Fibroblast of peridontal ligament (primary cell): ENCODE measurements around the gene SLC7A5.
"Not testable (repeated sequence)": the region's sequence is repeated elsewhere in the genome, so short reads cannot be mapped to it uniquely, and the experiment has no call there.

Experiments
- DNase-seq: peaks from one replicate; pipeline ENCODE4 v3.0.0-alpha.2; 2010; ENCODE audit errors: extremely low read depth

Gene SLC7A5

DNA sequence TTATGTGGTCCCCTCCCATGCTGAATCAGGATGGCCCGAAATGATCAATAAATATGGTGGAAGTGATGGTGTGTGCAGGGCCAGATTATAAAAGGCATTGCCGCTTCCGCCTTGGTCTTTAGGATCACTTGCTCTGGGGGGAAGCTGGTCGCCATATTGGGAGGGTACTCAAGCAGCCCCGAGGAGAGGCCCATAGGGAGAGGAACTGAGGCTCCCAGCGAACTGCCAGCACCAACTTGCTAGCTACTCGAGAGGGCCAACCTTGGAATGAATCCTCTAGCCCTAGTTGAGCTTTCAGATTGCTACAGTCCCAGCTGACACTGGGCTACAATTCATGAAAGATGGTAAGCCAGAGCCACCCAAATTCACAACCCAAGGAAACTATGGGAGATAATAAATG is 19.0 kb upstream of the SLC7A5 start:
- DNase-seq = not testable (repeated sequence)

DNA sequence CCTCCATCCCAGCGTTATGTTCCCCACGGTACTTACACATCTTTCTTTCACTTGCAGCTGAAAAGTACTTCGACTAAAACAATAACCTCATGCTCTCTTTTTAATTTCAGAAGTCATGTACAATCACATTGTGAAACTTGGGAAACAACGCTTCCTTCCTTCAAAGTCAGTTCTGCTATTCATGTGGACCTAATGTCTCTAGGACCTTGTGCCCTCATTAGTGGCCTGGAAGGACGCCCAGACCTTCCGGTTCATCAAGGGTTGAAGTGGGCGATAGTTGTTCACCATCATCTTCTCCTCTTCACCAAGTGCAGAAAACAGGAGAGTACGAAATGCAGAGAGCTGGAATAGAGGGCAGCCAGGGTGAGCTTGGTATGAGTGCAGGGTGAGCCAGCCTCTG is 18.6 kb upstream of the SLC7A5 start:
- DNase-seq = not testable (repeated sequence)

- DNase-seq = not testable (repeated sequence)
Measured at GRCh38 chr16:87885371-87885967, 16.2 kb upstream of the SLC7A5 start.

DNA sequence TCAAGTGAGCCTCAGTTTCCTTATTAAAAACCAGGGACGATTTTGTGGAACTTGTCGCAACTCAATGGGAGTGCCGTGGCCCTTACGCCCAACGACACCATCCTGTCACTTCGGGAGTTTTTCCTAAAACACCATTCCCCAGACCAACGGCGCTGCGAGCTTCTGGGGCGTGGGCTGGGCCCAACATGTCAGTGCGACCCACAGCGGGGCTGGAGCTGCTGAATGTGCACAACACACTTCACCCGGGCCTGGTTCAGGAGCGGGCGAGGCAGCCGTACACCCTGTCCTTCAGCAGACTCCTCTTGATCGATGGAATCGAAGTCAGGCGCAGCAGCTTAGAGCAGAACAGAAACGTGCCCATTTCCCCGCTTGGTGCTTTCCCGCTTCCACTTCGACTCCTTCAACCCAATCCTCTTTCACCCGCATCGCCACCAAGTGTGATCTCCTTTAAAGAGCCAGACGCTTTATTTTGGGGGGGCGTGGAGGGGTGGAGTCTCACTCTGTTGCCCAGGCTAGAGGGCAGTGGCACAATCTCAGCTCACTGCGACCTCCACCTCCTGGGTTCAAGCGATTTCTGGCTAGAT is 13.2 kb upstream of the SLC7A5 start:
- no peak for DNase-seq

GRCh38 chr16:87881324-87882200 is 12.3 kb upstream of the SLC7A5 start:
- no peak for DNase-seq

GRCh38 chr16:87880117-87880696 is 10.9 kb upstream of the SLC7A5 start:
- DNase-seq = no peak

DNA sequence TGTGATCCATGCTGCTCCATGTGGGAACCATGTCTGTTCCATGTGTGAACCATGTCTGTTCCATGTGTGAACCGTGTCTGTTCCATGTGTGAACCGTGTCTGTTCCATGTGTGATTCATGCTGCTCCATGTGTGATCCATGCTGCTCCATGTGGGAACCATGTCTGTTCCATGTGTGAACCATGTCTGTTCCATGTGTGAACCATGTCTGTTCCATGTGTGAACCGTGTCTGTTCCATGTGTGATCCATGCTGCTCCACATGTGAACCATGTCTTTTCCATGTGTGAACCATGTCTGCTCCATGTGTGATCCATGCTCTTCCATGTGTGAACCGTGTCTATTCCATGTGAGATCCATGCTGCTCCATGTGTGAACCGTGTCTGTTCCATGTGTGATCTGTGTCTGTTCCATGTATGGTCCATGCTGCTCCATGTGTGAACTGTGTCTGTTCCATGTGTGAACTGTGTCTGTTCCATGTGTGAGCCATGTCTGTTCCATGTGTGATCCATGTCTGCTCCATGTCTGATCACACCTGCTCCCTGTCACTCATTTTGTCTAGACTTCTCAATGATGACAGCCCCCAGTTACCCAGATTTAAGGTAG is 10.2 kb upstream of the SLC7A5 start:
- DNase-seq = not testable (repeated sequence)

DNA sequence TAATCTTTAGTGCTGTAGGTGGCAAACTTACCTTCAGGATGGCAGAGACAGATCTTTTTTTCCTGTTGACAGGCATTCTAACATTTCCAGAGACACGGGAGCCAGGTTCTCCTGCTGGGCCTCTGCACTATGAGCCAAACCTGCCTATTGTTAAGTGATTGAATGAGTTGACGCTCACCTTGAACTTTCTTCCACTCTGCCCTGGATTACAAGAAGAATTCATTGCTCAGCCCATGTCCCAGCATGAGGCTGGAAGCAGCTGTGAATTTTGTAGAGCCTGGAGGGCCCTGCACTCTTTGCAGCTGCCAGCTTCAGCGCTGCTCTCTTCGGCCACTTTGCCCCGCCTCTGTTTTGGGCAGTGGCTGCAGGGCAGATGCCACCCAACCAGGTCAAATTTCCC is 9.4 kb upstream of the SLC7A5 start:
- no peak for DNase-seq

DNA sequence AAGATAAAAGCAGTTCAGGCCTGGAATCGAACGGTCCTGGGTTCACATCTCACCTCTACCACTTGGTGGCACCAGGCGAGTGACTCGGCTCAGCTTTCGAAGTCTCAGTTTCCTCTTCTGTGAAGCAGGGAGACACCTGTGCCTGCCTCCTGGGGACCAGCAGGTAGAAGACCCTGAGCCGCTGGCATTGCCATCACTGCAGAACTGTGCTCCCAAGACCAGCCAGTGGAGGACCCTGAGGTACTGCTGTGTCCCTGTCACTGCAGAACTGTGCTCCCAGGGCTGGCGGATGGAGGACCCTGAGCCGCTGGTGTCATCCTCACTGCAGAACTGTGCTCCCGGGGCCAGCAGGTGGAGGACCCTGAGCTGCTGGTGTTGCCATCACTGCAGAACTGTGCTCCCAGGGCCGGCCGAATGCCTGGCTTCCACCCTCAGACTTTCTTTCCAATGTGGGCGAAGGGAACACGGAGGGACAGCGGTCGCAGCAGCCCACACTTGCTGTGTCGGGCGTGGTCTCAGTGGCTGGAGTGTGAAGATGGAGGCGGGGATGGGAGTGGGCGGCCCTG is 8.7 kb upstream of the SLC7A5 start:
- no peak for DNase-seq

GRCh38 chr16:87874639-87875427 is 5.5 kb upstream of the SLC7A5 start:
- DNase-seq = no peak

- not testable (repeated sequence) for DNase-seq
Measured at GRCh38 chr16:87870418-87871291, 1.3 kb upstream of the SLC7A5 start.

DNA sequence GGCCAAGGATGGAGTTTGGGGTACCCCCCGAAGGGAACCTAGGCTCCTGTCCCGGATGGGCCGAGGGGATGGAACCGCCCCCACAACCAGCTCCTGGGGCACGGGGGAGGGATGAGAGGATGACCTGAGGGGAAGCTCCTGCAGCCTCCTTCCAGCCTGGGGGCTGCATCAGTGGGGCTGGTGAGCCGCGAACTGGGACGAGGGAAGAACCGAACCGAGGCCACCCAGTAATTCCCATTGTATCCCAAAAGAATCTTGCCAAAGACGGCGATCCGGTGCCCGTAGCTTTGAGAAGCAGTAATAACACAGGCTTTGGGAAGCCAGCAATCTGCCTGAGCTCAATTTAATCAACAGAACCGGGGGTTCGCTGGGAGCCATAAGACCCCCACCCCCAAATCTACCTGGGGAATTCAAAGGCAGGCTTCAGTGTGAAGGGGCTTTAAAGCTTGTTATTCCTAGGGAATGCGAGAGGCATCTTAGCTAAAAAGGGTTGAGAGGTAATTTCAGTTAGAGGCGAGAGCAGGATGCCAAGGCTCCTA is 641 bp upstream of the SLC7A5 start:
- DNase-seq = not testable (repeated sequence)

DNA sequence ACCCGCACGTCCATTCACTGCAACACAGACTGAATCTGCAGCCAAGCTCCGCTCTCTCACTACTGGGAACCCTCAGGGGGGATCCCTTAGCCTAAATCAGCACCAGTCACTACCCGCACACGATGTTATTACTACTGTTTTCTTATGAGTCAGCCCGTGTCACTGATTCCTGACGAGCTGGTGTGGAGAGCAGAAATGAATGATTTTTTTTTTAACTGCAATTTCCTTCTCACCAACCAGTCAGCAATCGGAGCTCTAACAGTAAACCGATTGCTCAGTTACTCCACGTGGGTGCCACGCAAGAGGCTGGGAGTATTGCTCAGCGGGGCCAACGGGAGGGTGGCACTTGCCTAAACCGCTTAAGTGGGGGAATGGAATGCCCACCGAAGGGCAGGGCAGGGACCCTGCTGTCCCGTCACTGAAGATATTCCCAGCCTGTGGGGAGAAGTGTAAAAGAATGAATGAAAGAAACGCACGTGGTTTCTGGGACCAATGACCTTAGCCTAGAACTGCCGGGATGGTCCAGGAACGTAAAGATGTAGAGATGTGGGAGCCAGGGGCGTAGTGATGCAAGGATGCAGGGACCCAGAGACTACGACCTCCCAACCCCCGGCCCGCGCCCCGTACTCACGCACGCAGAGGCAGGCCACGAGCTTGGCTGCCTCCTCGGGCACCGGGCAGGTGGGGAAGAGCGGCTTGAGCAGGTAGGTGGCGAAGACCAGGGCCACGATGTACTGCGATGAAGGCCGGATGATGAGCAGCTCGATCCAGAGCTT is 865 bp downstream of the SLC7A5 start:
- DNase-seq = peak; percentile 89

GRCh38 chr16:87865902-87866555 is 3.3 kb downstream of the SLC7A5 start:
- not testable (repeated sequence) for DNase-seq

DNA sequence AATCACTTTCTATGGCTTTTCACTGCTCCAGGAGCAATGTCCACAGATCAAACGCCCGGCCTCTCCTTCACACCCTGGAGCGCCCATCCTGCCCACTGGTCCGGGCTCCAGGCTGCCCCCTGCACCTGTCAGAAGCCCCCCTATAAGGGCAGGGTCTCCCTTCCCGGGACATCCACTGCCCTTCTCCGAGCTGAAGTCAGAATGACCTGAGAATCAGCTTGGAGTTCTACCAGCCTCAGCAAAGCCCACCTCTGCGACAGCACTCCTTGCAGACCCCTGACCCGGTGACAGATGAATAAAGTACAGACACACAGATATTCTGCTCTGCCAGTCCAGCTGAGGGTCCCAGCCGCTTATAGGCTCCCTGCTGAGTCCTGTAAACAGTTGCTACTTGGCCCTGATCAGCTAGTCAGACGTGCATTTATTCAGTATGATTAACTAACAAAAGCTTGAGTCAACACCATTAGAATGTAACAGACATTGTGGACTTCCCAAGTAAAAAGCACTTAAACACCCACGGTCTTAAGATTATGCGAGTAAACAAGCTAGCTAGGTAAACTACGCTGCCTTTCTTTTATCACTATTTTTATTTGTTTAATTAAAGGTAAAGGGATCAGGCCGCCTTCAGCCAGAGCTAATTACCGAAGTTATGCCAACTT is 4.8 kb downstream of the SLC7A5 start:
- DNase-seq = no peak

DNA sequence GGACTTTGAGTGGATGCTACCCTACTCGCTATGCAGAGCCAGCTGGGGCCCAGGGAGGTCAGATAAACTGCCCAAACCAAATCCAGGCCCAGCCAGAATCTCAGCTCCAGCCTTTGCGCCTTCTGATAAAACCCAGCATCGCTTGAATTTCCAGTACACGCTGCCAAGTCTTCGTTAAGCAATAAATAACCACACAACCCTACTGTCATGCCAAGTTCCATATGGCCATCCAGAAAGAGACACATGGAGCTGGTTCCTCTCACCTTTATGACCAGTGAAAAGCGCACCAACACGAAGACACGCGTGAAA is 6.0 kb downstream of the SLC7A5 start:
- not testable (repeated sequence) for DNase-seq

DNA sequence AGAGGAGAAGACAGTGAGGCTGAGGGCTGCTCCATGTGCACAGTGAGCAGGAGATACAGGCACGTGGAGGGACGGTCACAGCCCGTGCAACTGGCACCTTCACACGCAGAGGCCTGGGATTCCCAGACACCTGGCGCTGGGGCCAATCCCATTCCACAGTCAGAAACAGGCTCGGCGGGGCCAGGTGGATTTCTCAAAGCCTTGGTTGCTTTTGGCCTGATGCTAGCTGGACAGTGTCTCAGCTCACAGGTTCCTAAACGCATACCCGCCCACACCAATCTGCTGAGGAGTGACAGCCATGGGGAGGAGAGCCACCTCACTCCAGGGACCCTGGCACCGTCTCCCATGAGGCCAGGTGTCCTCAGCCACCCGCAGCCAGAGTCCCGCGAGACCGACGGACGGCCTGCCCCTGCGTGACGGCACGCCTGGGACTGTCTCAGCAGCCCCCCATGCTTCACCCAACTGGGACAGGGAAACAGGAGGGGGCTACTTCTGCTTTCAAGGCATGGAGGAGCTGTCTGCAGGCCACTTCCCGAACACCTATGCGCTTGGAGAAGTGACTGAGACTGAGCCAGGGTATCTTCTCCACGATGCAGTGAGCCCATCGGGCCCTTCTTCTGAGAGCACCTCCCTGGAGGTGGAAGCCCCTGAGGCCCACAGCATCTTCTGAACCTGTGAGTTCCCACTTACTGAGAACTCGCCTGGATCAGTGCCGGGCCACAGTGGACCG is 6.5 kb downstream of the SLC7A5 start:
- DNase-seq = not testable (repeated sequence)
